H54 (cell line): ENCODE results near the gene ACTG1.

Source experiments
- DNase-seq: peaks from one replicate; pipeline ENCODE4 v3.0.0; 2011; ENCODE audit warnings: low spot score, mixed read lengths; ENCODE audit not compliant: insufficient read length
- FAIRE-seq: peaks from 3 replicates; lab custom pipeline; 2011; peaks lifted over from hg19 to GRCh38; lab: Jason Lieb, UNC
- POLR2A ChIP-seq: IDR thresholded peaks from 2 replicates; pipeline ENCODE4 v1.6.1; 2011; ENCODE audit warnings: low read depth, mild to moderate bottlenecking, low read length

ACTG1 gene

GRCh38 chr17:81550830-81551457 is 38.3 kb upstream of the ACTG1 start:
- DNase-seq, result no peak
- no peak for FAIRE-seq
- no peak for TF ChIP-seq POLR2A

- no peak for TF ChIP-seq POLR2A
- no peak for FAIRE-seq
Measured at GRCh38 chr17:81550285-81550684, 37.7 kb upstream of the ACTG1 start.

DNA sequence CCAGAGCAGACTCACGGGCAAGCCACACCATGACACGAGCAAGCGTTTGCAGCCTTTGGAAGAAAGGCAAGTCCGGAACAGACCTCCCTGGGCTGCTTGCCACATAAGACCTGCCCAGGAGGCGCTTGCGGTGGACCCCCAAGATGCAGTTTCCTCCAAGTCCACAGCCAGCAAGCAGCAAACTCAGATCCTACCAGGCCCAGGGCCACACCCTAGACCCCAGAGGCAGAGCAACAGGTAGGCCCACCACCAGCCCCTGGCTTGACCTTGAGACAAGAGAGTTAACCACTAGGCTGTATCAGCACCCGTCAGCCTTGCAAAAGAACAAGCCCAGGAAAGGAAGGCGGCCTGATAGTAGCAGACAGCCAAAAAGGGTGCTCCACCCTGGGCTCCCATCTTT is 37.2 kb upstream of the ACTG1 start:
- TF ChIP-seq POLR2A, result no peak
- FAIRE-seq (no peak), DNase-seq (no peak)

More at GRCh38 chr17:81550285-81550684, 37.7 kb upstream of the ACTG1 start:
- DNase-seq, result no peak

DNA sequence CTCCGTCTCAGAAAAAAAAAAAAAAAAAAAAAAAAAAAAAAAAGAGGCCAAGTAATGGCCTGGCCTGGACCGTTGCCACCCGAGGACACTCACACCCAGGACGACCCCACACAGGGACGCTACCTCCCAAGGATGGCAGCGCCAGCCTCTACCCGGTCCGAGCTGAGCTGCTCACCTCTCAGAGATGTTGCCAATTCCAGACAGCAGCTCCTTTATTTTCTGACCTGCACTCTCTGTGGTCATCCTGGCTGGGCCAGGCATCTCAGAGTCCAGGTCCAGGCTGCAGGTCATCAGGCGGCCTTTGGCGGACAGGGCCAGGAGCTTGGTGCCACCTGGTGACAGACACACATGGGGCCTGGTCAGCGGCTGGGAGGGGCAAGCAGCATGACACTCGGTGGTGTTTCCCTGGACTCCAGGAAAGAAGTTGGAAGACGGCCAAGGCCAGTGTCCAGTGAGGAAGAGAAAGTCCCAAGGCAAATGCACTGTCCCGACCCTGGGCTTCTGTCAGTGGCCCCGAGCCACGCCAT is 36.5 kb upstream of the ACTG1 start:
- no peak for DNase-seq
- TF ChIP-seq POLR2A, result no peak
- no peak for FAIRE-seq

GRCh38 chr17:81547614-81547982 is 35.0 kb upstream of the ACTG1 start:
- FAIRE-seq, result no peak

DNA sequence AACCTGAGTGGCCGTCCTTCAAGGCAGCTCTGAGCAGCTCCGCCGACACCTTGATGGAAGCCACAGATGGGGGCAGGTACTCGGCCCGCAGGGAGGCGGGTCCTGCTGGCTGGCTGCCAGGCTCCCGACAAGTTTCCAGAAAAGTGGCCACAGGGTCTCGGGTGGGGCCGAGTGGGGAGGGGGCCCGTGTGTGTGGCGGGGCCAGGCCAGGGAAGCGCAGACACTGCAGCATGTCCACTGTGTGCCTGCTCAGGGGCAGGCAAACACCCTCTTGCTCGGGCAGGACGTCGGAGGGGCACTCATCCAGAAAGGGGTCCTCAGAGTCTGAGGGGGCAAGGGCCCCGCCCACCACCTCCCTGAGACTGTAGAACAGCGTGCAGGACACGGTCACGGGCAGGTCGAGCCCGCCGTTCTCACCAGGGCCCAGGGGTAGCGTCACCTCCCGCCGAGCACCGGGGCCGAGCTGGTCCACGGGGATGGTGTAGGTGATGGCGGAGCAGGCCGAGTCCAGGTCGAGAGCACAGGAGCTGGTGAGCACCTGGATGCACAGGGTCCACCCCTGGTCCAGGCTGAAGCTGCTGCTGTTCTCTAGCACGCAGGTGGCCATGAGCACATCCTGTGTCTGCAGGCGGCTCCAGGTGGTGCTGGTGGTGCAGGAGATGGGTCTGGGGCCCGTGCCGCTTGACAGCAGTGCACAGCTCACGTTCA is 34.5 kb upstream of the ACTG1 start:
- FAIRE-seq, result no peak
- no peak for DNase-seq
- TF ChIP-seq POLR2A, result no peak

More at GRCh38 chr17:81547614-81547982, 35.0 kb upstream of the ACTG1 start:
- no peak for DNase-seq
- no peak for TF ChIP-seq POLR2A

- FAIRE-seq, result no peak
- no peak for DNase-seq
- TF ChIP-seq POLR2A, result no peak
Measured at GRCh38 chr17:81545160-81545949, 32.8 kb upstream of the ACTG1 start.

DNA sequence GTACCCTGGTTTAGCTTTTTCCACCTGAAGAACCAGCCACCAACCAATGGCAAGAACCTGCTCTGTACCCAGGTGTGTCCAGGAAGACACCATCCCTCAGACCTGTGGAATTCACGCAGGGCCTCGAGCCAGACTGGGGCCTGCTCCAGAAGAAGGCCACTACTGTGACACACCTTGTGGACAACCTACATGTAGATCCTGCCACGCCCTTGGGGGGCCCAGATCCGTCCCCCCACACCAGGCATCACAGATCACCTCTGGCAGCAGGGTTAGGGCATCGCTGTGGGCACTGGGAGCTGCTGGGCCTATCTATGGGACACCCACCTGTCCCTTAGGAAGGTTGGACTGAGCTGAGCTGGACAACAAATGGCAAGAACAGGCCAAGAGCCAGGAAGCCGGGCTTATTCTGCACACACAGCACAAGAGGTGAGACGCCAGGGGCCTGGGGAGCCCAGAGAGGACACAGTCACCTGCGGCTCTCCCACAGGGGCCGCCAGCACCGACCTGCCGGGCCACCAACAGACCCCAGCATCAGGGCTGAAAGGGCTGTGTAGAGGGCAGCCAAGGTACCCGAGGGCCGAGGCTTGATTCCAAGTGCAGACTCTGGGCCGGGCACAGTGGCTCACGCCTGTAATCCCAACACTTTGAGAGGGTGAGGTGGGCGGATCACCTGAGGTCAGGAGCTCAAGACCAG is 31.8 kb upstream of the ACTG1 start:
- no peak for FAIRE-seq

GRCh38 chr17:81543756-81544155 is 31.2 kb upstream of the ACTG1 start:
- DNase-seq (no peak), FAIRE-seq (no peak)
- TF ChIP-seq POLR2A, result no peak

More for the DNA sequence above, 31.8 kb upstream of the ACTG1 start:
- no peak for DNase-seq
- no peak for TF ChIP-seq POLR2A

- no peak for FAIRE-seq
Measured at GRCh38 chr17:81543339-81543675, 30.7 kb upstream of the ACTG1 start.

DNA sequence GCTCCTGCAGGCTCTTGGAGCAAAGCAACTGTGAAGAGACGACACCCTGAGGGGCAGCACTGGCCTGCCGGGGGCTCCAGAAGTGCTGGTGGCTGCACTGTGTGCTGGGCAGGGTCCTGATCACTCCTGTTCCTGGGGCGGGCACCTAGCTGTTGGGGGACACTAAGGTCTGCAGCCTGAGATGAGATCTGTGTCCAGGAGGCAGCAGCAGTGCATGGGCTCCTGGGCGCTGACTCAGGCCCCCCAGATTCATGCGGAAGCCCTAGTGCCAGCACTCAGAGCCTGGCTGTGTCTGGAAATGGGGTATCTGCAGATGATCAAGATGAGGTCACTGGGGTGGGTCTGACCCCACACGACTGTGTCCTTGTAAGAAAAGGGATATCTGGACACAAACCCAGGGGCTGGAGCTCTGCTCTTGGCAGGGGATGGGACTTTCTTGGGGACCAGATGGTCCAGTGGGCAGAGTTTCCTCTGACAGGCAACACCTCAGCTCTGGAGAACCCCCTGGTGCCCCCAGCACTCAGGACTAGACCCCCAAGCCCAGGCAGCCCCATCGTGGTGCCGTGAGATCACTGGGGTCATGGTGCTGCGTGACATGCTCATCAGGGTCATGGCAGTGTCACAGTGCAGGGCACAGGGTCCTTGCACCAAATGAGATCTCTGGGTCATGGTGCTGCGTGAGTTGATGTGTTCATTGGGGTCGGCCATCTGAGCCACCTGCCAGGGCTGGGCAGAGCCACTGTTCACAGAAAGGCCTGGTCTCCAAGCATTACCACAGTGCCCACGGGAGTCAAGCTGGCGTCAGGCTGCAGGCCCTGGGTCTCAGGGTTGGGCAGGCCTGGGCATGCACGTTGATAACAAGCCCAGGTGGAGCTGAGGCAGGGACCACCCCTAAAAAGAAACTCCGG is 30.1 kb upstream of the ACTG1 start:
- FAIRE-seq, result no peak
- TF ChIP-seq POLR2A, result no peak
- DNase-seq, result no peak

More at GRCh38 chr17:81543339-81543675, 30.7 kb upstream of the ACTG1 start:
- no peak for DNase-seq
- no peak for TF ChIP-seq POLR2A

- no peak for TF ChIP-seq POLR2A
- no peak for FAIRE-seq
- no peak for DNase-seq
Measured at GRCh38 chr17:81541123-81541522, 28.5 kb upstream of the ACTG1 start.

GRCh38 chr17:81540676-81541027 is 28.1 kb upstream of the ACTG1 start:
- no peak for FAIRE-seq
- no peak for TF ChIP-seq POLR2A
- no peak for DNase-seq
